ENCODE measurements around the gene S100A14. TPM values are rescaled to one million over a fixed set of nuclear protein-coding genes. Genes with fewer than 3 reads are reported as not detected.

Gene S100A14
- total RNA-seq, 1 donor from 2014 or later, result 1.0 TPM

- no peak for DNase-seq (ENCODE audit: low read depth)
Observed at GRCh38 chr1:153639280-153639679, 23.2 kb upstream of the S100A14 start.

GRCh38 chr1:153638261-153638660, 22.1 kb upstream of the S100A14 start:
- DNase-seq (ENCODE audit: low read depth), result no peak

GRCh38 chr1:153636312-153636711, 20.2 kb upstream of the S100A14 start:
- no peak for DNase-seq (ENCODE audit: low read depth)

GRCh38 chr1:153635872-153636271, 19.7 kb upstream of the S100A14 start:
- DNase-seq (ENCODE audit: low read depth), result no peak

GRCh38 chr1:153633754-153634665, 17.9 kb upstream of the S100A14 start, which contains the start of gene CHTOP:
CHTOP (plus strand) TSS chr1:153634066; CDS start chr1:153636589, 2,523 bp downstream.
- peak; percentile 96 for DNase-seq (ENCODE audit: low read depth)

- no peak for DNase-seq (ENCODE audit: low read depth)
Observed at GRCh38 chr1:153633161-153633753, 17.1 kb upstream of the S100A14 start.

GRCh38 chr1:153631047-153632022, 15.2 kb upstream of the S100A14 start:
- peak; percentile 34 for DNase-seq (ENCODE audit: low read depth)

- DNase-seq (ENCODE audit: low read depth), result no peak
Observed at GRCh38 chr1:153630384-153630783, 14.3 kb upstream of the S100A14 start.

- no peak for DNase-seq (ENCODE audit: low read depth)
Observed at GRCh38 chr1:153629971-153630370, 13.8 kb upstream of the S100A14 start.

GRCh38 chr1:153629343-153629665, 13.2 kb upstream of the S100A14 start:
- no peak for DNase-seq (ENCODE audit: low read depth)

GRCh38 chr1:153628638-153629342, 12.7 kb upstream of the S100A14 start:
- DNase-seq (ENCODE audit: low read depth), result no peak

- no peak for DNase-seq (ENCODE audit: low read depth)
Observed at GRCh38 chr1:153627715-153628626, 11.8 kb upstream of the S100A14 start, which contains the start of gene S100A1. S100A1 (plus strand) TSS chr1:153628434; CDS start chr1:153630522, 2,088 bp downstream.

- peak; percentile 93 for DNase-seq (ENCODE audit: low read depth)
Observed at GRCh38 chr1:153626904-153627714, 11.0 kb upstream of the S100A14 start, which contains the start of gene S100A13. S100A13 (minus strand) TSS chr1:153627505; CDS start chr1:153626472, 1,033 bp downstream.

GRCh38 chr1:153626477-153626903, 10.4 kb upstream of the S100A14 start:
- no peak for DNase-seq (ENCODE audit: low read depth)

GRCh38 chr1:153624965-153625611, 9.0 kb upstream of the S100A14 start:
- DNase-seq (ENCODE audit: low read depth), result no peak

GRCh38 chr1:153623101-153623500, 7.0 kb upstream of the S100A14 start:
- DNase-seq (ENCODE audit: low read depth), result no peak

- no peak for DNase-seq (ENCODE audit: low read depth)
Observed at GRCh38 chr1:153619171-153619570, 3.0 kb upstream of the S100A14 start.

- DNase-seq (ENCODE audit: low read depth), result peak; percentile 34
Observed at GRCh38 chr1:153617663-153618062, 1.5 kb upstream of the S100A14 start.

- DNase-seq (ENCODE audit: low read depth), result no peak
Observed at GRCh38 chr1:153616917-153617311, 789 bp upstream of the S100A14 start.
